Caco-2 (cell line): ENCODE results near the gene SAMD4A. TPM values are rescaled to one million over a fixed set of nuclear protein-coding genes. Genes with fewer than 3 reads are reported as not detected.

ENCODE experiments used
- BruUV-seq: library from RNA; stranded (reverse); fragments of 400-500 nt; replicated peaks from 2 replicates; lab custom pipeline; 2021; lab: Mats Ljungman, UMichigan
- CTCF ChIA-PET: fragments of 300-600 bp; sonication (Branson Sonifier 250); formaldehyde crosslinking; loops from one replicate; lab custom pipeline; 2022; ENCODE audit warnings: antibody characterized with exemption; lab: Charles Lee
- POLR2A ChIA-PET: fragments of 300-600 bp; sonication (Branson Sonifier 250); formaldehyde crosslinking; loops from one replicate; lab custom pipeline; 2022; ENCODE audit warnings: antibody characterized with exemption; lab: Charles Lee
- DNase-seq, 2 experiments: peaks; one replicate each; pipeline versions ENCODE4 v3.0.0 to v3.0.0-alpha.2; 2020 to 2022
- H3K27me3 ChIP-seq: replicated peaks from 2 replicates; pipeline ENCODE4 v1.6.0; 2011; ENCODE audit warnings: low read length; ENCODE audit not compliant: control insufficient read depth, insufficient read depth
- H3K36me3 ChIP-seq: 2 replicates; pipeline ENCODE4 v1.5.1; 2011; ENCODE audit warnings: low read length; ENCODE audit not compliant: control insufficient read depth, insufficient read depth
- H3K4me1 ChIP-seq: fragments of 250-450 bp; sonication (Bioruptor Pico); 2 replicates; pipeline ENCODE4 v1.5.1; 2020; ENCODE audit warnings: mild to moderate bottlenecking
- H3K4me3 ChIP-seq: 2 replicates; pipeline ENCODE4 v1.5.1; 2011; ENCODE audit warnings: low read depth, mild to moderate bottlenecking, control low read depth, low read length
- H3K9me3 ChIP-seq: fragments of 250-450 bp; sonication (Bioruptor Pico); 2 replicates; pipeline ENCODE4 v1.5.1; 2020; ENCODE audit warnings: mild to moderate bottlenecking, moderate library complexity
- H3K27ac Mint-ChIP-seq: one replicate; pipeline ENCODE4 v1.8.0; 2022; ENCODE audit warnings: mixed read lengths; ENCODE audit not compliant: unreplicated experiment
- H3K27me3 Mint-ChIP-seq: one replicate; pipeline ENCODE4 v1.8.0; 2022; ENCODE audit warnings: mixed read lengths; ENCODE audit not compliant: insufficient read depth, unreplicated experiment
- H3K36me3 Mint-ChIP-seq: one replicate; pipeline ENCODE4 v1.8.0; 2022; ENCODE audit warnings: mild to moderate bottlenecking, mixed read lengths; ENCODE audit not compliant: insufficient read depth, unreplicated experiment
- H3K4me1 Mint-ChIP-seq: one replicate; pipeline ENCODE4 v1.8.0; 2022; ENCODE audit warnings: low read depth, mixed read lengths; ENCODE audit not compliant: unreplicated experiment
- H3K4me3 Mint-ChIP-seq: one replicate; pipeline ENCODE4 v1.8.0; 2022; ENCODE audit warnings: mild to moderate bottlenecking, moderate library complexity, mixed read lengths; ENCODE audit not compliant: unreplicated experiment
- H3K9me3 Mint-ChIP-seq: one replicate; pipeline ENCODE4 v1.8.0; 2022; ENCODE audit warnings: mixed read lengths; ENCODE audit not compliant: unreplicated experiment
- intact Hi-C: fragments of 100-400 bp; cut with micrococcal nuclease; formaldehyde crosslinking; loops from one replicate; pipeline ENCODE4 v1.10.0; 2022; ENCODE audit not compliant: unreplicated experiment
- total RNA-seq: library from RNA; stranded (reverse); gene quantifications from 2 replicates; pipeline ENCODE4 v1.2.3, GENCODE V29; 2022
- TF ChIP-seq, protein P1 (sequence below), 2 experiments: fragments of 200-600 bp in 1 of 2; IDR thresholded peaks; 1 replicate in 1 of 2; 2 replicates in 1 of 2; pipeline versions ENCODE4 v1.5.1 to v1.8.0; 2011 to 2022; ENCODE audit warnings: antibody characterized with exemption in 1 of 2, control low read depth in 1 of 2, inconsistent platforms in 1 of 2, low read depth in 1 of 2, low read length in 1 of 2, mild to moderate bottlenecking in 1 of 2, moderate library complexity in 1 of 2; ENCODE audit not compliant: insufficient read depth in 1 of 2, severe bottlenecking in 1 of 2, unreplicated experiment in 1 of 2

Gene SAMD4A
- total RNA-seq, 1 experiment from 2014 or later, result 60.8 TPM

DNA sequence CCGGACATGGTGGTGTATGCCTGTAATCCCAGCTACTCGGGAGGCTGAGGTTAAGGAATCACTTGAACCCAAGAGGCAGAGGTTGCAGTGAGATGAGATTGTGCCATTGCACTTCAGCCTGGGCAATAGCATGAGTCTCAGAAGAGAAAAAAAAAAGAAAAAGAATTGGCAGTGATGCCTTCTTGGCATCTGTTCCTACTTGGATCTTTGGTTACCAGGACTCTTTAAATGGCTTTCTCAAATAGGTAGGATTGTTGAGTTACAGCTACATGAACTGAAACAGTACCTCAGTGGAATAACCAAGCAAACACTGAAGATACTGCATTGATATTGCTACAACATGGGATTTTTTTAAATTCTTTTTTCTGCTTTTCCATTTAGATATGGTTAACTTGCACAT, 136.8 kb downstream of the SAMD4A start:
- no peak overlapping the region for H3K4me3 ChIP-seq
- H3K27ac Mint-ChIP-seq, result no peak overlapping the region
- H3K36me3 ChIP-seq, result no peaks in the 10 kb centered on the region
- no peaks in the 10 kb centered on the region for H3K27me3 ChIP-seq
- H3K4me3 Mint-ChIP-seq, result no peak overlapping the region
- peaks cover 6% of the 10 kb centered on the region for H3K4me1 ChIP-seq
- H3K4me1 Mint-ChIP-seq, result peaks cover 14% of the 10 kb centered on the region
- peaks cover 21% of the 10 kb centered on the region for H3K36me3 Mint-ChIP-seq
- BruUV-seq, result no TSS peak
- ChIA-PET POLR2A (no interaction called here), CTCF (no interaction called here)
- no peaks in the 10 kb centered on the region for H3K9me3 ChIP-seq
- intact Hi-C loops, result no loop called here
- no peaks in the 10 kb centered on the region for H3K9me3 Mint-ChIP-seq
- no peak for DNase-seq
- no peaks in the 10 kb centered on the region for H3K27me3 Mint-ChIP-seq
- TF ChIP-seq, protein P1, sequence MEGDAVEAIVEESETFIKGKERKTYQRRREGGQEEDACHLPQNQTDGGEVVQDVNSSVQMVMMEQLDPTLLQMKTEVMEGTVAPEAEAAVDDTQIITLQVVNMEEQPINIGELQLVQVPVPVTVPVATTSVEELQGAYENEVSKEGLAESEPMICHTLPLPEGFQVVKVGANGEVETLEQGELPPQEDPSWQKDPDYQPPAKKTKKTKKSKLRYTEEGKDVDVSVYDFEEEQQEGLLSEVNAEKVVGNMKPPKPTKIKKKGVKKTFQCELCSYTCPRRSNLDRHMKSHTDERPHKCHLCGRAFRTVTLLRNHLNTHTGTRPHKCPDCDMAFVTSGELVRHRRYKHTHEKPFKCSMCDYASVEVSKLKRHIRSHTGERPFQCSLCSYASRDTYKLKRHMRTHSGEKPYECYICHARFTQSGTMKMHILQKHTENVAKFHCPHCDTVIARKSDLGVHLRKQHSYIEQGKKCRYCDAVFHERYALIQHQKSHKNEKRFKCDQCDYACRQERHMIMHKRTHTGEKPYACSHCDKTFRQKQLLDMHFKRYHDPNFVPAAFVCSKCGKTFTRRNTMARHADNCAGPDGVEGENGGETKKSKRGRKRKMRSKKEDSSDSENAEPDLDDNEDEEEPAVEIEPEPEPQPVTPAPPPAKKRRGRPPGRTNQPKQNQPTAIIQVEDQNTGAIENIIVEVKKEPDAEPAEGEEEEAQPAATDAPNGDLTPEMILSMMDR (IDR thresholded peaks at IDR 0.05; ENCODE audit: insufficient read depth in 1 of 2, low read depth in 1 of 2, low read length in 1 of 2, severe bottlenecking in 1 of 2, unreplicated experiment in 1 of 2), result no peak

DNA sequence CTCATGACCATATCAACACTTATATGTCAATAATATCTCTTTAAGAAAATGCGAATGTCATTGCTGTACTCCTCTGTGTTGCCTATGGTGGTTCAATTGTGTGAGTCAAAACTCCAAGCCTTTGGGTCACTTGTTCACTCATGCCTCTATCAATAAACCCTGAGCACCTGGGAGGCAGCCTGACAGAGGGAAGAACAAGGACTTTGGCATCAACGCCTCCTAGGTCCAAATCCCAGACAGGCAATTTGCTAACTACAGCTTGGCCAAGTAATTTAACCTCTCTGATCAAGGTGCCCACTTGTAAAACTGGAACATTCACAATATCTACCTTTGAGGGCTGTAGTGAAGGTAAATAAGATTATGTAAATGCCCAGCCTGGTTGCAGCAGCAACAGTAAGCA, 137.8 kb downstream of the SAMD4A start:
- Histone ChIP-seq H3K4me1 (peaks cover 16% of the 10 kb centered on the region), H3K4me3 (no peak overlapping the region), H3K27me3 (no peaks in the 10 kb centered on the region), H3K9me3 (no peaks in the 10 kb centered on the region), H3K36me3 (no peaks in the 10 kb centered on the region)
- H3K4me3 Mint-ChIP-seq, result no peak overlapping the region
- DNase-seq, result no peak
- BruUV-seq, result no TSS peak
- H3K36me3 Mint-ChIP-seq, result peaks cover 21% of the 10 kb centered on the region
- TF ChIP-seq, protein P1 (IDR thresholded peaks at IDR 0.05; ENCODE audit: insufficient read depth in 1 of 2, low read depth in 1 of 2, low read length in 1 of 2, severe bottlenecking in 1 of 2, unreplicated experiment in 1 of 2), result no peak
- ChIA-PET CTCF (interaction anchor here (1.3 kb wide), 1 partner anchor 139 kb away, joined by 4 read pairs; no protein-coding TSS in a partner anchor), POLR2A (no interaction called here)
- peaks cover 10% of the 10 kb centered on the region for H3K4me1 Mint-ChIP-seq
- no peak overlapping the region for H3K27ac Mint-ChIP-seq
- no peaks in the 10 kb centered on the region for H3K9me3 Mint-ChIP-seq
- intact Hi-C loops, result no loop called here
- H3K27me3 Mint-ChIP-seq, result no peaks in the 10 kb centered on the region

DNA sequence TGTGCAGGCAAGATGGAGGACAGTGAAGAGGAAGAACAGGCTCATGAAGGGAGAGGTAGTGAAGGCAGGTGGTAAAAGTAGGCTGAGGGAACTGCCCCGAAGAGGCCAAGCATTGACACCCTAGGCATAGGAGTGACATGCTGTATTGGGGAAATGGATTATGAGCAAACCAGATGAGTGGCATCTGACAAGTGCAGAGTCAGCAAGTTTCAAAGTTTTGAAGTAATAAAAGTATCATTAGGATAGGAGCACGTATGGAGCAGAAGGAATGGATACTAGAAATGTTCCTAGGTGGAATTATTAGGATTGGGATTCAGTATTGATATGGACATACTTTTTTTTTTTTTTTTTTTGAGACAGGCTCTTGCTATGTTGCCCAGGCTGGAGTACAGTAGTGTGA, 139.8 kb downstream of the SAMD4A start:
- no peak overlapping the region for H3K4me3 Mint-ChIP-seq
- no TSS peak for BruUV-seq
- H3K4me1 Mint-ChIP-seq, result peaks cover 7% of the 10 kb centered on the region
- Histone ChIP-seq H3K9me3 (no peaks in the 10 kb centered on the region), H3K4me3 (no peak overlapping the region), H3K27me3 (no peaks in the 10 kb centered on the region), H3K36me3 (no peaks in the 10 kb centered on the region), H3K4me1 (peaks cover 20% of the 10 kb centered on the region)
- H3K27me3 Mint-ChIP-seq, result no peaks in the 10 kb centered on the region
- TF ChIP-seq, protein P1 (IDR thresholded peaks at IDR 0.05; ENCODE audit: insufficient read depth in 1 of 2, low read depth in 1 of 2, low read length in 1 of 2, severe bottlenecking in 1 of 2, unreplicated experiment in 1 of 2), result no peak
- CTCF ChIA-PET, result interaction anchor here (0.6 to 0.7 kb wide), 2 partner anchors 72 to 100 kb away, joined by 3 to 4 read pairs; no protein-coding TSS in a partner anchor
- H3K27ac Mint-ChIP-seq, result peak overlapping the region; percentile 78
- intact Hi-C loops, result no loop called here
- no peak for DNase-seq
- no peaks in the 10 kb centered on the region for H3K9me3 Mint-ChIP-seq
- H3K36me3 Mint-ChIP-seq, result peaks cover 17% of the 10 kb centered on the region
- POLR2A ChIA-PET, result no interaction called here
